Measurements from ENCODE around the gene ATAD3B. TPM values are rescaled to one million over a fixed set of nuclear protein-coding genes. Genes with fewer than 3 reads are reported as not detected.
"Not testable (repeated sequence)": the region's sequence is repeated elsewhere in the genome, so short reads cannot be mapped to it uniquely, and the experiment has no call there.

ATAD3B gene
- total RNA-seq, 2 donors from 2014 or later, result 2.7 to 5.7 TPM

DNA sequence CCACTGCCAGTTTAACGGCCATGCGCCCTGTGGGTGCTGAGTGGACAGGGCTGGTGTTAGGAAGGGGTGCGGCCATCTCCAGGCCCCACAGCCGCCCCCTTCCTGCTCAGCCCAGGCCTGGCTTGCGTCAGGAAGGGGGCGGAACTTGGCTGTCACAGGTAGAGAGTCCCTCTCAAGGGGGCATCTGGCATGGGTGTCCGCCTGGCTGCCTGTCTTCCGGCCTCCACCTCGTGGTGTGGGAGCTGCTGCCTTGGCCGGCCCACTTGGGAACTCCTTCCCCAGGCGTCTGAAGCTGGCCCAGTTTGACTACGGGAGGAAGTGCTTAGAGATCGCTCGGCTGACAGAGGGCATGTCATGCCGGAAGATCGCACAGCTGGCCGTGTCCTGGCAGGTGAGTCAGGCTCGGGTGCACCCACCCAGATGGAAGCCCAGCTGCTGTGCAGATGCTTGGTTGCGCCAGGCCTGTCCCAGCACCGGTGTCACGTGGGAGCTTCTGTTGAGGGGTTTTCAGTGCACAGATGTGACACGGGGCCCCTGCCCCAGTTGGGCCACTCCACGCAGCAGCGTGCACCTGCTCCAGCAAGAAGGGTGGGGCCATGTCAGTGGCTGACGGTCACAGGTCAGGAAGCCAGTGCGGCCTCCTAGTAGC, 9.1 kb upstream of the ATAD3B start:
- H3K36me3 ChIP-seq, result no peaks in the 10 kb centered on the region
- DNase-seq (ENCODE audit: low spot score), result no peak
- no peaks in the 10 kb centered on the region for H3K27me3 ChIP-seq
- H3K4me3 ChIP-seq, result no peak overlapping the region
- no peak overlapping the region for H3K27ac ChIP-seq
- peaks cover 0 to 6% of the 10 kb centered on the region in 2 donors for H3K4me1 ChIP-seq
- TF ChIP-seq, protein P1, sequence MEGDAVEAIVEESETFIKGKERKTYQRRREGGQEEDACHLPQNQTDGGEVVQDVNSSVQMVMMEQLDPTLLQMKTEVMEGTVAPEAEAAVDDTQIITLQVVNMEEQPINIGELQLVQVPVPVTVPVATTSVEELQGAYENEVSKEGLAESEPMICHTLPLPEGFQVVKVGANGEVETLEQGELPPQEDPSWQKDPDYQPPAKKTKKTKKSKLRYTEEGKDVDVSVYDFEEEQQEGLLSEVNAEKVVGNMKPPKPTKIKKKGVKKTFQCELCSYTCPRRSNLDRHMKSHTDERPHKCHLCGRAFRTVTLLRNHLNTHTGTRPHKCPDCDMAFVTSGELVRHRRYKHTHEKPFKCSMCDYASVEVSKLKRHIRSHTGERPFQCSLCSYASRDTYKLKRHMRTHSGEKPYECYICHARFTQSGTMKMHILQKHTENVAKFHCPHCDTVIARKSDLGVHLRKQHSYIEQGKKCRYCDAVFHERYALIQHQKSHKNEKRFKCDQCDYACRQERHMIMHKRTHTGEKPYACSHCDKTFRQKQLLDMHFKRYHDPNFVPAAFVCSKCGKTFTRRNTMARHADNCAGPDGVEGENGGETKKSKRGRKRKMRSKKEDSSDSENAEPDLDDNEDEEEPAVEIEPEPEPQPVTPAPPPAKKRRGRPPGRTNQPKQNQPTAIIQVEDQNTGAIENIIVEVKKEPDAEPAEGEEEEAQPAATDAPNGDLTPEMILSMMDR (IDR thresholded peaks at IDR 0.05), result no peak
- no peaks in the 10 kb centered on the region for H3K9me3 ChIP-seq

DNA sequence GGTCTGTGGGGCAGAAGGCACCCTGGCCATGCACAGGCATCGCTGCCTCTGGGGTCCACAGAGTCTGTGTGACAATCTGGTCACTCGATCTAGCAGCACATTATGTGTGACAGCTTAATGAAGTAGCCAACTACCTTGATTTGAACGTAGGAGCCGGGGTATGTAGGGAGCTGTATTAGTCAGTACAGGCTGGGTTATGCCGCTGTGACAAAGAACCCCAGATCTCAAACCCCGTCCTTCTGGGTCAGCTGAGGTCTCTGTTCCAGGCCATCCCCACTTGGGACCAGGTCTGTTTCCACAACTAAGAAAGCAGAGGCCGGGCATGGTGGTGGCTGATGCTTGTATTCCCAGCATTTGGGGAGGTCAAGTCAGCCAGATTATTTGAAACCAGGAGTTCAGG, 8.3 kb upstream of the ATAD3B start:
- peaks cover 0 to 6% of the 10 kb centered on the region in 2 donors for H3K4me1 ChIP-seq
- H3K27ac ChIP-seq, result no peak overlapping the region
- DNase-seq (ENCODE audit: low spot score), result no peak
- no peak overlapping the region for H3K4me3 ChIP-seq
- TF ChIP-seq, protein P1 (IDR thresholded peaks at IDR 0.05), result no peak
- H3K27me3 ChIP-seq, result no peaks in the 10 kb centered on the region
- no peaks in the 10 kb centered on the region for H3K9me3 ChIP-seq
- H3K36me3 ChIP-seq, result no peaks in the 10 kb centered on the region

DNA sequence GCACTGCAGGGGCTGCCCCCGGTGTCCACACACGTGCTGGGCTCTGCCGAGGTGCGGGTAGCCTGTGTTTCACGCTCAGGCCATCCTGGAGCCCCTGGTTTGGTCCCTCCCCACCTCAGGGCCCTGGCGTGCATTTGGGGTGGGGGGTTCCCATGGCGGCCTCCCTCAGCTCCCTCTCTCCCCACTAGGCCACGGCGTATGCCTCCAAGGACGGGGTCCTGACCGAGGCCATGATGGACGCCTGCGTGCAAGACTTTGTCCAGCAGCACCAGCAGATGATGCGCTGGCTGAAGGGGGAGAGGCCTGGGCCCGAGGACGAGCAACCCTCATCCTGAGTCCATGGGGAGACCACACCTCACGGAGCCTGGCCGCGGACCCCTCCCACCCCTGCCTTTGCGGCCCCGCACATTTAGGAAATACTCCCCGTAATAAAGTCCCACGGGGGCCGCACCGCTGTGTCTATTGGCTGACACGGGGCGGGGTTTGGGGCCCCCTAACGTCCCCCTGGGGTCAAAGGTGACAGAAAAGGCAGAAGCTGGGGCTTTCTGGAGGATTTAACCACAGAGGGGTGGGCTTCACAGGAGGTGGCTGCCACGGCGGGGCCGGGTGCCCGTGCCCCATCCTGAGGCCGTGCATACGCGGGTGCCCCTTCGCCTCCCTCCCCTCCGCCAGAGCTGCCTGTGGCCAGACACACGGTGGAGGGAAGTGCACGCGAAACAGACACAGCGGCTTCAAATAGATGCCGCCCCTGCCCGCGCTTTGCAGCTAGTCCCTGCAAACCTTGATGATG, 3.2 kb upstream of the ATAD3B start:
- H3K27ac ChIP-seq; H3K27me3 ChIP-seq; H3K4me3 ChIP-seq; H3K36me3 ChIP-seq; DNase-seq (ENCODE audit: low spot score); H3K9me3 ChIP-seq: not testable (repeated sequence)
- H3K4me1 ChIP-seq, result peaks cover 0 to 18% of the 10 kb centered on the region in 2 donors

DNA sequence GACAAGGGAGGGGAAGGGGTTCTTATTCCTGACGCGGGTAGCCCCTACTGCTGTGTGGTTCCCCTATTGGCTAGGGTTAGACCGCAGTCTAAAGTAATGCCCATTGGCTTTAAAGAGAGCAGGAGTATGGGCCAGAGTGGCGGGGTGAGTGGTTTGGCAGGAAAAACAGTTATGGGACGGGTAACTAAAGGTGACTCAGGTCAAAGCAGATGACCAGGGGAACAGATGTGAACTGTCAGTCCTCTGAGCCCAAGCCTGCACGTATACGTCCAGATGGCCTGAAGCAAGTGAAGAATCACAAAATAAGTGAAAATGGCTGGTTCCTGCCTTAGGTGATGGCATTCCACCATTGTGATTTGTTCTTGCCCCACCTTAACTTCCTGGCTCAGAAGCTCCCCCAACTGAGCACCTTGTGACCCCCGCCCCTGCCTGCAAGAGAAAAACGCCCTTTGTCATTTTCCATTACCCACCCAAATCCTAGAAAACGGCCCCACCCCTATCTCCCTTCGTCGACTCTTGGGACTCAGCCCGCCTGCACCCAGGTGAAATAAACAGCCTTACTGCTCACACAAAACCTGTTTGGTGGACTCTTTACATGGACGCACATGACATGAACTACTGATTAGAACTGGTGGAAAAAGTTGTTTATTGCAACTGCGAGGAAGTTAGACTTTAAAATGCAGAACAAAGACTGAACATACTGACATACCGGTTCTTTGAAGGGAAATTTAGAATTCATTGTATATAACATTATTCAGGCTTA, 758 bp upstream of the ATAD3B start:
- H3K36me3 ChIP-seq, result no peaks in the 10 kb centered on the region
- DNase-seq (ENCODE audit: low spot score), result no peak
- H3K27ac ChIP-seq, result peak overlapping the region; percentile 75 to 83
- H3K9me3 ChIP-seq, result no peaks in the 10 kb centered on the region
- H3K27me3 ChIP-seq, result no peaks in the 10 kb centered on the region
- peaks cover 0 to 24% of the 10 kb centered on the region in 2 donors for H3K4me1 ChIP-seq
- peak overlapping the region; percentile 72 to 89 for H3K4me3 ChIP-seq
- TF ChIP-seq, protein P1 (IDR thresholded peaks at IDR 0.05), result no peak

DNA sequence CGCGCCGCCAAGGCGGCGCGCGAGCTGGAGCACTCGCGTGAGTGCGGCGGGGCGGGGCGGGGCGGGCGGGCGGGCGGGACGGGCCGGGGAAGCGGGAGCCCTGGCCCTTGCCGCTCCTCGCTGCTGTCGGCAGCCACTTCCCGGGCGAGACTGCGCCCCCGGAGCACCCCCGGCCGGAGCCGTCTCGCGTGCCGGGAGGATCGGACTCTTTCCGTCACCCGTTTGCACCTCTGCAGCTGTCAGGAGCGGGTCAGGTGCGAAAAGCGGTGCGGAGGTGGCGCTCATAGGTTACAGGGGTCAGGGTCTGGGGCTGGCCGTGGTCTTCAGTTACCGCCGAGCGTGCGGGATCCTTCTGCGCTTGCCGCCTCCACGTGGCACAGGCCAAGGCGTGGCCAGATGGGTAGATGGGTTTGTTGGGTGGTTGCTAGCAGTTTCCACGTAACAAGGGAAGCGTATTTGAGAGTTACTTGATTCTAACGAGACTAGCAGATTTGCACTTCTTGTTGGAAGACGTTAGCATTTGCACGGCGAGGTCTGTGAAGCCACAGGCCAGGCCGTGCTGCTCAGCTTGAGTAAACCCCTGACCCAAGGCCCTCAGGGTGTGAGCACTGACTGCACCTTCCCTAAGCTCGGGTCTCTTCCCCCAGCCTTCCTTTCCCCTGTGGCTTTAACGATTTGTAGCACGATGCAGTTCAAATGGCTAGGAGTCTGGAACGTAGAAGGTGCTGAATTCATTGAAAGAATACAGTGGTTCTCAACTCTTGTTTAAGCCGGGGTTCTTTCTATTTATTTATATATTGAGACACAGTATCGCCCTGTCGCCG, 700 bp downstream of the ATAD3B start:
- H3K9me3 ChIP-seq; H3K27me3 ChIP-seq; H3K36me3 ChIP-seq; H3K27ac ChIP-seq; DNase-seq (ENCODE audit: low spot score): not testable (repeated sequence)
- peak overlapping the region; percentile 72 to 89 for H3K4me3 ChIP-seq
- H3K4me1 ChIP-seq, result peaks cover 0 to 24% of the 10 kb centered on the region in 2 donors

DNA sequence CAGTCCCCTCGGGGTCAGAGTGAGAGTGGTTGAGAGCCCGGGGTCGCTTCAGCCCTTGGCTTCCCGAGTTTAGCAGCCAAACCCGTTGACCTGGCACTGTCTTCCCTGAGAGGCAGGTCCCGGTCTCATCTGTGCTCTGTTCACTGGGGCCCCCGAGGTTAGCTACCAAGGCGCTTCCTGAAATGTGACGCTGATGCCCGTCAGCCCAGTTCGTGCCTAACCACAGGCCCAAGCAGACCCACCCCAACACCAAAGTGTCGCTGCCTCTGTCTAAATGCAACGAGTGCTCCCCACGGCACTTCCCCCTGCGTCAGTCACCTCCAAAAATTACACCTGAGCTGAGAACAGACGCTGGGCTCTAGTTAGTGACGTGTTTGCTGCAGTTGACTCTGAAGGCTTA, 4.4 kb downstream of the ATAD3B start:
- not testable (repeated sequence) for DNase-seq (ENCODE audit: low spot score); H3K27me3 ChIP-seq; H3K4me3 ChIP-seq; H3K27ac ChIP-seq; H3K9me3 ChIP-seq
- Histone ChIP-seq H3K36me3 (peaks cover 29% of the 10 kb centered on the region), H3K4me1 (peaks cover 0 to 18% of the 10 kb centered on the region in 2 donors)

Data from right atrium auricular region (tissue), 2 donors.